ENCODE results near the gene PHACTR1. TPM values are rescaled to one million over a fixed set of nuclear protein-coding genes. Genes with fewer than 3 reads are reported as not detected.

Gene PHACTR1
- total and polyA plus RNA-seq, 12 donors: 6.3 to 150 (median 79.9) TPM

DNA sequence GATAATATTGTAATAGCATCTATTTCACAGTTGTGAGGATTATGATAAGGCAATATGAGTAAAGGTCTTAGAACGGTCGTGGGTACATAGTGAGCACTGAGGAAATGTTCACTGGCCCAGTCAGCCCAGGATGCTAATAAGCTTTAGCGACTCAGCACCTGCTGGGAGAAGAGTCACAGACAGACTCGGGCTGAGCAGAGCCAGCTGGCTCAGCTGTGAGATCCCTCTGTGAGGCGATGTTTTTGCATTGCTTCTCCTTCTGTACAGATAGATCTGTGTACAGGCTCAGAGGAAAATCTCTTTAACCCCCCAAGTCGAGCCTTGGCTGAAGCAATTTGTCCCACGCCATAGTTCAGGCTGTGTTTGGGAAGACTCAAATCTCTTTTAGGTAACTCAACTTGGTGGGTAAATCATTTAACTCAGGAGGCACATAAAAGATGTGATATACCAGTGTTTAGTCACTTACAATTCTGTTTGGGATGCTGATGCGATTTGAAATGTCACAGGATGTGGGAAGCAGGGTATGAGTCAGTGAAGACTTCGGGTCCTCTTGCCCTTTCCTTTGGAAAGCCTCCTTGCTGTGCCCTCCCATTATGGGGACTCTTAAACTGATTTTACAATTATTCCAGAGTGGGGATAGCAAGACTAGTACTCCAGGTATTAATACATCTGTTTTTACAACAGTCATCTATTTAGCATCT is 53.1 kb downstream of the PHACTR1 start:
- intact Hi-C loops (cut with DNase I): no loop called here

DNA sequence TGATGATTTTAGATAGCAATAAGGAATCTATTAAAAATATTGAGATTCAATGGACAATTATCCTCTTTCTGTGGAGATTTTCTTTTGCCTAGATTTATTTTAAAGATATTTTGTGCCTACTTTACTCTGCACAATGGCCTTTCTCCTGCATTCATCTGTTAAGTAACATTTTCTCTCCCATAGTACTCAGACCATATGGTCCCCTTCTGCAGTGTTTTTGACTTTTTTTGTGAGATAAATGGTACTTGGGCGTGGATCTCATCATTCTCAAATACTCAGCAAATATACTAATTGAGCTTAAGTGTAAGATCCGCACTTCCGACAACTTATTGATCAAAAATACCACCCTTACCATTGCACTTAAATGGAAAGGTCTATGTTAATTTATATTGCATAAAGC is 55.8 kb downstream of the PHACTR1 start:
- Histone ChIP-seq H3K27me3 (peaks cover 0 to 33% (median 10%) of the 10 kb centered on the region in 7 donors), H3K9me3 (no peaks in the 10 kb centered on the region), H3K4me1 (no peaks in the 10 kb centered on the region), H3K36me3 (no peaks in the 10 kb centered on the region), H3K27ac (no peak overlapping the region), H3K4me3 (no peak overlapping the region)
- ATAC-seq (no peak), DNase-seq (no peak)
- 80 to 82% methylated on average over 3 of the region's 3 CpGs for WGBS, 2 donors
- TF ChIP-seq, protein P1, sequence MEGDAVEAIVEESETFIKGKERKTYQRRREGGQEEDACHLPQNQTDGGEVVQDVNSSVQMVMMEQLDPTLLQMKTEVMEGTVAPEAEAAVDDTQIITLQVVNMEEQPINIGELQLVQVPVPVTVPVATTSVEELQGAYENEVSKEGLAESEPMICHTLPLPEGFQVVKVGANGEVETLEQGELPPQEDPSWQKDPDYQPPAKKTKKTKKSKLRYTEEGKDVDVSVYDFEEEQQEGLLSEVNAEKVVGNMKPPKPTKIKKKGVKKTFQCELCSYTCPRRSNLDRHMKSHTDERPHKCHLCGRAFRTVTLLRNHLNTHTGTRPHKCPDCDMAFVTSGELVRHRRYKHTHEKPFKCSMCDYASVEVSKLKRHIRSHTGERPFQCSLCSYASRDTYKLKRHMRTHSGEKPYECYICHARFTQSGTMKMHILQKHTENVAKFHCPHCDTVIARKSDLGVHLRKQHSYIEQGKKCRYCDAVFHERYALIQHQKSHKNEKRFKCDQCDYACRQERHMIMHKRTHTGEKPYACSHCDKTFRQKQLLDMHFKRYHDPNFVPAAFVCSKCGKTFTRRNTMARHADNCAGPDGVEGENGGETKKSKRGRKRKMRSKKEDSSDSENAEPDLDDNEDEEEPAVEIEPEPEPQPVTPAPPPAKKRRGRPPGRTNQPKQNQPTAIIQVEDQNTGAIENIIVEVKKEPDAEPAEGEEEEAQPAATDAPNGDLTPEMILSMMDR (IDR thresholded peaks at IDR 0.05): no peak
- intact Hi-C loops (cut with DNase I): no loop called here

More for the DNA sequence above, 53.1 kb downstream of the PHACTR1 start:
- WGBS, 2 donors: 55 to 58% methylated on average over 9 of the region's 9 CpGs
- peaks cover 0 to 40% (median 10%) of the 10 kb centered on the region in 7 donors for H3K27me3 ChIP-seq
- H3K4me1 ChIP-seq: no peaks in the 10 kb centered on the region
- H3K9me3 ChIP-seq: no peaks in the 10 kb centered on the region
- H3K36me3 ChIP-seq: no peaks in the 10 kb centered on the region
- TF ChIP-seq, protein P1 (IDR thresholded peaks at IDR 0.05): no peak
- no peak for ATAC-seq
- H3K27ac ChIP-seq: no peak overlapping the region
- no peak for DNase-seq
- H3K4me3 ChIP-seq: no peak overlapping the region

DNA sequence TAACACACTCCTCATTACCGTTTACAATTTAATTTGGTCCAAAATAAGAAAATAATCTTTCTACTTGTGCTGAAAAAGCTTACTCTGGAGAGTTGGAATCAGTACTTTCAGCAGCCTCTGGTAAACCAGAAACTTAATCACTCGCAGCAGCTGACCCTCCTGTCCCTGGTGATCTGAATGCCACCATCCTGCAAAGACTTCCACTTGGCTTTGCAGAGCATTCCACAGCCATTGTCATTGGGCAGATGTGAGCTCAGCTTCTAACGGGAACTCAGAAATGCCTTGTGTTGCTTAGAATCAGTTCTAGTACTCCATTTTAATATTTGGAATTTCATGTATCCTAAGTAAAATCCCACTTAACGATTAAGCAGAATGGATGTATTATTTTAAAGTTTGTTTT is 59.7 kb downstream of the PHACTR1 start:
- Histone ChIP-seq H3K36me3 (no peaks in the 10 kb centered on the region), H3K4me3 (no peak overlapping the region), H3K4me1 (no peaks in the 10 kb centered on the region), H3K9me3 (no peaks in the 10 kb centered on the region), H3K27me3 (peaks cover 0 to 26% (median 8%) of the 10 kb centered on the region in 7 donors), H3K27ac (no peak overlapping the region)
- 58 to 62% methylated on average over 4 of the region's 4 CpGs for WGBS, 2 donors
- intact Hi-C loops (cut with DNase I): no loop called here
- TF ChIP-seq, protein P1 (IDR thresholded peaks at IDR 0.05): no peak
- no peak for ATAC-seq
- no peak for DNase-seq

DNA sequence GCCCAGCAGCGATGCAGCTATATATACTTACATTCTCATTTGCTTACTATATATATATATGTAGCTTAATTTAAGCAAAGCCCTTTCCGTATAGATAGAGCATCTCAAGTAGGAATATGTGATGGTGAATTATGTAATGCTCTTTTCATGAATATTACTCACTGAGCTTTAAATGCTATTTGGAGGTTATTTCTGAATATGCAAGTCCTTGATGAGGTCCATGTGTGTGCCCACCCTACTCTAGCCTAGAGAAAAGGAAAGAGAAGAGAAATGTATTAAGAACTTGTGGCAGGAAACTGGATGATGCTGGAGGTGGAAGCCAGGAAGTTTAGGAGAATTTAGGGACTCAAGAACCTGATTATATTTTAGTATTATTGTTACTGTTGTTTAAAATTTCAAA is 63.2 kb downstream of the PHACTR1 start:
- TF ChIP-seq, protein P1 (IDR thresholded peaks at IDR 0.05): no peak
- no peak for DNase-seq
- H3K36me3 ChIP-seq: no peaks in the 10 kb centered on the region
- H3K27ac ChIP-seq: no peak overlapping the region
- peaks cover 0 to 15% (median 4%) of the 10 kb centered on the region in 7 donors for H3K27me3 ChIP-seq
- WGBS, 2 donors: 75 to 84% methylated on average over 2 of the region's 2 CpGs
- ATAC-seq: no peak
- H3K9me3 ChIP-seq: no peaks in the 10 kb centered on the region
- H3K4me1 ChIP-seq: no peaks in the 10 kb centered on the region
- intact Hi-C loops (cut with DNase I): no loop called here
- no peak overlapping the region for H3K4me3 ChIP-seq
